SK-N-SH treated with all-trans-retinoic acid at 6 μM for 48 hours (cell line): Measurements from ENCODE around the gene TBL1X.

Source experiments
- ATAC-seq: fragments of 200-7000 bp; cut with Tn5 transposase; 3 replicates; pipeline ENCODE4 v1.9.1; 2020; ENCODE audit warnings: mild to moderate bottlenecking, moderate library complexity
- ARNTL ChIP-seq: fragments of 450-650 bp; formaldehyde crosslinking; IDR thresholded peaks from 2 replicates; pipeline ENCODE4 v1.5.0; 2020; ENCODE audit warnings: low read depth, mild to moderate bottlenecking, moderate library complexity, borderline replicate concordance
- BACH2 ChIP-seq: fragments of 250-450 bp; sonication (Bioruptor Pico); IDR thresholded peaks from 2 replicates; pipeline ENCODE4 v1.9.0; 2021; ENCODE audit warnings: mild to moderate bottlenecking, borderline replicate concordance
- CSDC2 ChIP-seq: fragments of 250-450 bp; sonication (Bioruptor Pico); IDR thresholded peaks from 2 replicates; pipeline ENCODE4 v1.5.0; 2020; ENCODE audit warnings: mild to moderate bottlenecking, moderate library complexity
- CSRNP3 ChIP-seq: fragments of 250-450 bp; sonication (Bioruptor Pico); IDR thresholded peaks from 2 replicates; pipeline ENCODE4 v1.5.1; 2021; ENCODE audit warnings: mild to moderate bottlenecking, moderate library complexity
- ESRRG ChIP-seq: fragments of 250-450 bp; sonication (Bioruptor Pico); IDR thresholded peaks from 2 replicates; pipeline ENCODE4 v1.6.1; 2021; ENCODE audit warnings: mild to moderate bottlenecking
- GLIS3 ChIP-seq: fragments of 250-450 bp; sonication (Bioruptor Pico); IDR thresholded peaks from 2 replicates; pipeline ENCODE4 v1.5.0; 2020; ENCODE audit warnings: mild to moderate bottlenecking, moderate library complexity
- ISL1 ChIP-seq: fragments of 250-450 bp; sonication (Bioruptor Pico); IDR thresholded peaks from 2 replicates; pipeline ENCODE4 v2.1.2; 2022; ENCODE audit warnings: mild to moderate bottlenecking, moderate library complexity
- OSR1 ChIP-seq: fragments of 250-450 bp; sonication (Bioruptor Pico); IDR thresholded peaks from 2 replicates; pipeline ENCODE4 v1.8.0; 2022; ENCODE audit warnings: moderate library complexity, mild to moderate bottlenecking, inconsistent platforms
- POU6F1 ChIP-seq: fragments of 250-450 bp; sonication (Bioruptor Pico); IDR thresholded peaks from 2 replicates; pipeline ENCODE4 v1.8.0; 2021; ENCODE audit warnings: low read depth, mild to moderate bottlenecking, moderate library complexity, borderline replicate concordance
- PPARA ChIP-seq: fragments of 250-450 bp; sonication (Bioruptor Pico); IDR thresholded peaks from 2 replicates; pipeline ENCODE4 v1.5.0; 2020; ENCODE audit warnings: mild to moderate bottlenecking, borderline replicate concordance
- RARB ChIP-seq: fragments of 250-450 bp; sonication (Bioruptor Pico); IDR thresholded peaks from 2 replicates; pipeline ENCODE4 v1.8.0; 2021; ENCODE audit warnings: mild to moderate bottlenecking, moderate library complexity
- SNAI2 ChIP-seq: fragments of 250-450 bp; sonication (Bioruptor Pico); IDR thresholded peaks from 2 replicates; pipeline ENCODE4 v1.5.0; 2020; ENCODE audit warnings: mild to moderate bottlenecking, moderate library complexity
- TCF4 ChIP-seq: fragments of 250-450 bp; sonication (Bioruptor Pico); IDR thresholded peaks from 2 replicates; pipeline ENCODE4 v1.8.0; 2021; ENCODE audit warnings: mild to moderate bottlenecking, moderate library complexity, borderline replicate concordance
- TOX ChIP-seq: fragments of 250-450 bp; sonication (Bioruptor Pico); IDR thresholded peaks from 2 replicates; pipeline ENCODE4 v1.8.0; 2021; ENCODE audit warnings: mild to moderate bottlenecking, moderate library complexity, borderline replicate concordance
- TSHZ2 ChIP-seq: fragments of 250-450 bp; sonication (Bioruptor Pico); IDR thresholded peaks from 2 replicates; pipeline ENCODE4 v1.5.0; 2020; ENCODE audit warnings: mild to moderate bottlenecking, moderate library complexity
- ZC3H10 ChIP-seq: fragments of 250-450 bp; sonication (Bioruptor Pico); IDR thresholded peaks from 2 replicates; pipeline ENCODE4 v1.5.1; 2021; ENCODE audit warnings: mild to moderate bottlenecking, moderate library complexity
- ZFP3 ChIP-seq: fragments of 250-450 bp; sonication (Bioruptor Pico); IDR thresholded peaks from 2 replicates; pipeline ENCODE4 v1.5.0; 2020; ENCODE audit warnings: mild to moderate bottlenecking, moderate library complexity
- ZFP30 ChIP-seq: fragments of 450-650 bp; formaldehyde crosslinking; IDR thresholded peaks from 2 replicates; pipeline ENCODE4 v1.5.0; 2022; ENCODE audit warnings: mild to moderate bottlenecking, moderate library complexity
- ZNF70 ChIP-seq: fragments of 450-650 bp; formaldehyde crosslinking; IDR thresholded peaks from 2 replicates; pipeline ENCODE4 v1.5.0; 2020; ENCODE audit warnings: mild to moderate bottlenecking, moderate library complexity
- ZNF8 ChIP-seq: fragments of 450-650 bp; formaldehyde crosslinking; IDR thresholded peaks from 2 replicates; pipeline ENCODE4 v1.5.0; 2020; ENCODE audit warnings: mild to moderate bottlenecking, moderate library complexity
- TF ChIP-seq, protein P1 (sequence below): fragments of 250-450 bp; sonication (Bioruptor Pico); IDR thresholded peaks from 2 replicates; pipeline ENCODE4 v1.8.0; 2020; ENCODE audit warnings: mild to moderate bottlenecking, moderate library complexity, borderline replicate concordance
- TF ChIP-seq, protein P2 (sequence below): fragments of 250-450 bp; sonication (Bioruptor Pico); IDR thresholded peaks from 2 replicates; pipeline ENCODE4 v1.5.1; 2020; ENCODE audit warnings: low read depth, mild to moderate bottlenecking, moderate library complexity

The TBL1X gene

DNA sequence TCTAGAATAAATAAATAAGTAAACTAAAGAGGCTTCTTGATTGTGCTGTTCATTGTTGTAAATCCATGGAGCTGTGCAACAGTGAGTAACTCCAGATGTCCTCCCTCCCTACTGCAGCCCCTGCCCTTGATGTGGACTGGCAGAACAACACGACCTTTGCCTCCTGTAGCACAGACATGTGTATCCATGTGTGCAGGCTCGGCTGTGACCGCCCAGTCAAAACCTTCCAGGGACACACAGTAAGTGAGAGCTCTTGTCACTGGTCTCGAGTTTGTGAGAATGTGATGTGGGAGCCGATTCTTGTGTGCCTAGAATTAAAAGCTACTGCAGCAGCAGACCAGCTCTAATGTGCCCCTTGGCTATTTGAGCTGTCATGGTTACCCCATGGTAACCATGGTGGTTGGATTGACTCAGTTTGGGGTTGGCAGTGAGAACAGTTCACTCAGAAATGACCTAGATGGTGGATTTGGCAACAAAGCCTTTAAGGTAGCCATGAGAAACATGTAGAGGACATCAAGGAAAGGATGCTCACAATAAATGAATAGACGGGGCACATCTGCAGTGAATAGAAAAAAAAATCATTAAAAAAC is 240.1 kb downstream of the TBL1X start (continued):
- TF ChIP-seq, protein P1, sequence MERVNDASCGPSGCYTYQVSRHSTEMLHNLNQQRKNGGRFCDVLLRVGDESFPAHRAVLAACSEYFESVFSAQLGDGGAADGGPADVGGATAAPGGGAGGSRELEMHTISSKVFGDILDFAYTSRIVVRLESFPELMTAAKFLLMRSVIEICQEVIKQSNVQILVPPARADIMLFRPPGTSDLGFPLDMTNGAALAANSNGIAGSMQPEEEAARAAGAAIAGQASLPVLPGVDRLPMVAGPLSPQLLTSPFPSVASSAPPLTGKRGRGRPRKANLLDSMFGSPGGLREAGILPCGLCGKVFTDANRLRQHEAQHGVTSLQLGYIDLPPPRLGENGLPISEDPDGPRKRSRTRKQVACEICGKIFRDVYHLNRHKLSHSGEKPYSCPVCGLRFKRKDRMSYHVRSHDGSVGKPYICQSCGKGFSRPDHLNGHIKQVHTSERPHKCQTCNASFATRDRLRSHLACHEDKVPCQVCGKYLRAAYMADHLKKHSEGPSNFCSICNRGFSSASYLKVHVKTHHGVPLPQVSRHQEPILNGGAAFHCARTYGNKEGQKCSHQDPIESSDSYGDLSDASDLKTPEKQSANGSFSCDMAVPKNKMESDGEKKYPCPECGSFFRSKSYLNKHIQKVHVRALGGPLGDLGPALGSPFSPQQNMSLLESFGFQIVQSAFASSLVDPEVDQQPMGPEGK (CRISPR knock-in tag): no peak
- TF ChIP-seq ZFP3 (CRISPR knock-in tag): no peak

GRCh38 chrX:9706421-9706820 is 241.6 kb downstream of the TBL1X start:
- TF ChIP-seq SNAI2 (CRISPR knock-in tag) (no peak), RARB (CRISPR knock-in tag) (no peak), ZFP30 (CRISPR knock-in tag) (no peak), TSHZ2 (CRISPR knock-in tag) (no peak), ESRRG (no peak), TOX (CRISPR knock-in tag) (no peak), TCF4 (CRISPR knock-in tag) (no peak), ISL1 (no peak), POU6F1 (no peak), BACH2 (CRISPR knock-in tag) (no peak), PPARA (CRISPR knock-in tag) (no peak), GLIS3 (CRISPR knock-in tag) (no peak), ZNF8 (no peak), OSR1 (no peak), CSRNP3 (CRISPR knock-in tag) (no peak)
- no peak for ATAC-seq

- no peak; the same call in 2 of the 3 replicates for ATAC-seq
- no peak for TF ChIP-seq SNAI2 (CRISPR knock-in tag)
- TF ChIP-seq ARNTL (CRISPR knock-in tag): no peak
- TF ChIP-seq, protein P2, sequence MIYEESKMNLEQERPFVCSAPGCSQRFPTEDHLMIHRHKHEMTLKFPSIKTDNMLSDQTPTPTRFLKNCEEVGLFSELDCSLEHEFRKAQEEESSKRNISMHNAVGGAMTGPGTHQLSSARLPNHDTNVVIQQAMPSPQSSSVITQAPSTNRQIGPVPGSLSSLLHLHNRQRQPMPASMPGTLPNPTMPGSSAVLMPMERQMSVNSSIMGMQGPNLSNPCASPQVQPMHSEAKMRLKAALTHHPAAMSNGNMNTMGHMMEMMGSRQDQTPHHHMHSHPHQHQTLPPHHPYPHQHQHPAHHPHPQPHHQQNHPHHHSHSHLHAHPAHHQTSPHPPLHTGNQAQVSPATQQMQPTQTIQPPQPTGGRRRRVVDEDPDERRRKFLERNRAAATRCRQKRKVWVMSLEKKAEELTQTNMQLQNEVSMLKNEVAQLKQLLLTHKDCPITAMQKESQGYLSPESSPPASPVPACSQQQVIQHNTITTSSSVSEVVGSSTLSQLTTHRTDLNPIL (CRISPR knock-in tag): no peak
- no peak for TF ChIP-seq PPARA (CRISPR knock-in tag)
- TF ChIP-seq CSRNP3 (CRISPR knock-in tag): no peak
- TF ChIP-seq ZFP30 (CRISPR knock-in tag): no peak
- TF ChIP-seq ZNF70: no peak
- TF ChIP-seq TSHZ2 (CRISPR knock-in tag): no peak
- TF ChIP-seq ZC3H10 (CRISPR knock-in tag): no peak
- TF ChIP-seq OSR1: no peak
- TF ChIP-seq TOX (CRISPR knock-in tag): no peak
- TF ChIP-seq ESRRG: no peak
- TF ChIP-seq ZNF8: no peak
- TF ChIP-seq CSDC2 (CRISPR knock-in tag): no peak
- no peak for TF ChIP-seq ISL1
- TF ChIP-seq ZFP3 (CRISPR knock-in tag): no peak
These were observed 242.6 kb downstream of the TBL1X start for GRCh38 chrX:9707306-9708033.
